ENCODE measurements around the gene PICK1. TPM values are rescaled to one million over a fixed set of nuclear protein-coding genes. Genes with fewer than 3 reads are reported as not detected.

The PICK1 gene
- 14.9 TPM for total RNA-seq

- DNase-seq: peak; percentile 96
Measured at GRCh38 chr22:38056969-38057891, at the start of gene PICK1. Gene PICK1, plus strand, starts transcription at chr22:38057404. Its CDS starts 406 bp downstream, at chr22:38057810.

DNA sequence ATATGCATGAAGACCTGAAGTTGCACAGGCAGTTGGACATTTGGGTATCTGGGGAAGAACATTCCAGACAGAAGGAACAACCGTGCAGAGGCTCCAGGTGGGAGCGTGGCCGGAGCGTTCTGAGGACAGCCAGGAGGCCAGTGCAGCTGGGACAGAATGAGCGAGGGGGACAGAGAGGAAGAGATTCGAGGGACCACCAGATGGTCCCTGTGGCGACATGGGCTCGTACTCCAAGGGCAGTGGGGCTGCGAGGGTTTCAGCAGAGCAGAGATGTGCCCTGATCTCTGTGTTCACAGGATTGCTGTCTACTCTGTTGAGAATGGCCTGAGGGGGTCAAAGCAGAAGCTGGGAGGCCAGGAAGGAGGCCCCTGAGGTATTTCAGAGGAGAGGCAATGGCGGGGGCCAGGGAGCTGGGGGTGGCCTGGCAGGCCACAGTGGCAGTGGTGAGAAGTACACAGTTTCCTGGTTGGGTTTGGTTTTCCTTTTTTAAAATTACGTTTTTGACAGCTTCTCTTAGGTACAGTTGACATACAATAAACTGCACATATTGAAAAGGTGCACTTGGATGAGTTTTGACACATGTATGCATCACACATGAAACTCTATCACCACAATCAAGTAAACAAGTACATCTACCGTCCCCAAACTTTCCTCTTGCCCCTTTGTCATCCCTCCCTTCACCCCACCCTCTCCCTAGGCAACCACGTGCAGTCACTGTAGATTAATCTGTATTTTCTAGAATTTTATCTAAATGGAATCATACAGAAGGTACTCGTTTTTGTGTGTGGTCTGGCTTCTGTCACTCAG, 48.0 kb upstream of the PICK1 start:
- no peak for DNase-seq

GRCh38 chr22:38012604-38013072, 44.6 kb upstream of the PICK1 start:
- no peak for DNase-seq

DNA sequence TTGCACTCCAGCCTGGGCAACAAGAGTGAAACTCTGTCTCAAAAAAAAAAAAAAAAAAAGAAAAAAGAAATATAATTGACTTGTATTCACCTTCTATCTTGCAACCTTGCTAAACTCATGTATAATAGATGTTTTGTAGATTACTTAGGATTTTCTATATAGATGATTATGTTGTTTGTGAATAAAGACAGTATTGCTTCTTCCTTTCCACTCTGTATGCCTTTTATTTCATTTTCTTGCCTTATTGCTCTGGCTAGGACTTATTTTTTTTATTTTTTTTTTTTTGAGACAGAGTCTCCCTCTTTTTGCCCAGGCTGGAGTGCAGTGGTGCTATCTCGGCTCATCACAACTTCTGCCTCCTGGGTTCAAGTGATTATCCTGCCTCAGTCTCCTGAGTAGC, 43.1 kb upstream of the PICK1 start:
- no peak for DNase-seq

- peak; percentile 89 for DNase-seq
Measured at GRCh38 chr22:38016182-38017151, 40.7 kb upstream of the PICK1 start.

DNA sequence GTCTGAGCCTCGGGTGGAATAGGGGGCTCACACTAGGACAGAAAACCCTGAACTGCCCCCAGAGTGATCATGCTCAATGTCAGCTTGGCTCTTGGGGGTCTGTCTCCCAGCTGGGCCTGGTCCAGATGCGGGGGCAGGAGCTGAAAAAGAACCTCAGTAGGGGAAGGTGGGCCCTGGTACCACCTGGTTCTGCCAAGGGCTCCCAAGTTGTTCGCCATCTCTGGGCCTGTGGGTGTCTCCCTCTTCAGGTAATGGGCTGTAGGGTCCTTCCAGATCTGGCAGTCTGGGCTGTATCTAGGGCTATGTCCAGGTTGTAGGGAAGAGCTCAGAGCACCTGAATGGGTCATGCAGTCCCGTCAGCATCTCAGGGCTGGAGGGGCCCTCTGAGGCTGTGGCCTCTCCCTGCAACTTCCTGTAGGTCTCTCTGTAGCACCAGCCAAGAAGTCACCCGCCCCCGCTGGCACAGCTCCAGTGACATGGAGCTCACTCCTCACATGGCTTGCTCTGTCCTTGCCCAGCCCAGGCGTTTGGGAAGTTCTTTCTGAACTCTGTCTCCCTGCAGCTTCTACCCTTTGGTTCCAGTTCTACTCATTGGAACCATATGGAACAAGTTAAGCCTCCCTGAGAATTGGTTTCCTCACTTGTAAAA, 39.8 kb upstream of the PICK1 start:
- peak; percentile 93 for DNase-seq

- DNase-seq: no peak
Measured at GRCh38 chr22:38017939-38018885, 39.0 kb upstream of the PICK1 start.

- DNase-seq: no peak
Measured at GRCh38 chr22:38018938-38019827, 38.0 kb upstream of the PICK1 start.

- peak; percentile 62 for DNase-seq
Measured at GRCh38 chr22:38021206-38021605, 36.0 kb upstream of the PICK1 start.

DNA sequence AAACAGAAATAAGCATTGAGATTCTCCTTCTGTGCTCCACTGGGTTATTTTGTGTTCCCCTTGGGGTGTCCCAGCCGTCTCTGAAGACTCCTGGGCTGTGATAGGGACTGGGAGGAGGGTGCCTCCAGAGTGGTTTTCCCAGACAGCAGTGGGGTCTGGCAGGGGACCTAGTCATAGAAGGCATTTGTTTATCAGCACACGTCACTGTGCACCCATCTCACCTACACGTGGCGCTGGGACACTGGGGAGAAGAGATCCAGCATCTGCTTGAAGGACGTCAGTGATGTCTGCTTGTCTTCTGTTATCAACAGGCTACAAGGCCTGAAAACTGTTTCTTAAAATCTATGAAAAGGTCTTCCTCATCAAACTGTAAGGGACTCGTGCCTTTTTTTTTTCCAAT, 34.2 kb upstream of the PICK1 start:
- no peak for DNase-seq

DNA sequence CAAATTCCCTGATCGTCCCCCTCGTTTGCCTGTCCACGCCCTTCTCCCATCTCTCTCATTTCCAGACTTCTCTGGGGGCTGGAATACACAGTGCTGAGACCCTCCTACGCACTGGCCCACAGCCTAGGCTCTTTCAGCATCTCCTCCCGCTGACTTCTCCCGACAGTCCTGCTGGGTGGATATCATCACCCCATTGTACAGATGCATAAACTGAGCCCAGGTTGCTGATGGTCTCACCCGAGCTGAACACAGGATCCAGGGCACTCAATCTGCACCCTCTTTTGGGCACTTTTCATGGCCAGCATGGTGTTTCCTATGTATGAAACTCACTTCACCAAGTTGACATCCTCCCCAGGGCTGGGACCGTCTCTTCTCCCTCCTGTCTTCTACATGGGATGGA, 31.7 kb upstream of the PICK1 start:
- DNase-seq: no peak

DNA sequence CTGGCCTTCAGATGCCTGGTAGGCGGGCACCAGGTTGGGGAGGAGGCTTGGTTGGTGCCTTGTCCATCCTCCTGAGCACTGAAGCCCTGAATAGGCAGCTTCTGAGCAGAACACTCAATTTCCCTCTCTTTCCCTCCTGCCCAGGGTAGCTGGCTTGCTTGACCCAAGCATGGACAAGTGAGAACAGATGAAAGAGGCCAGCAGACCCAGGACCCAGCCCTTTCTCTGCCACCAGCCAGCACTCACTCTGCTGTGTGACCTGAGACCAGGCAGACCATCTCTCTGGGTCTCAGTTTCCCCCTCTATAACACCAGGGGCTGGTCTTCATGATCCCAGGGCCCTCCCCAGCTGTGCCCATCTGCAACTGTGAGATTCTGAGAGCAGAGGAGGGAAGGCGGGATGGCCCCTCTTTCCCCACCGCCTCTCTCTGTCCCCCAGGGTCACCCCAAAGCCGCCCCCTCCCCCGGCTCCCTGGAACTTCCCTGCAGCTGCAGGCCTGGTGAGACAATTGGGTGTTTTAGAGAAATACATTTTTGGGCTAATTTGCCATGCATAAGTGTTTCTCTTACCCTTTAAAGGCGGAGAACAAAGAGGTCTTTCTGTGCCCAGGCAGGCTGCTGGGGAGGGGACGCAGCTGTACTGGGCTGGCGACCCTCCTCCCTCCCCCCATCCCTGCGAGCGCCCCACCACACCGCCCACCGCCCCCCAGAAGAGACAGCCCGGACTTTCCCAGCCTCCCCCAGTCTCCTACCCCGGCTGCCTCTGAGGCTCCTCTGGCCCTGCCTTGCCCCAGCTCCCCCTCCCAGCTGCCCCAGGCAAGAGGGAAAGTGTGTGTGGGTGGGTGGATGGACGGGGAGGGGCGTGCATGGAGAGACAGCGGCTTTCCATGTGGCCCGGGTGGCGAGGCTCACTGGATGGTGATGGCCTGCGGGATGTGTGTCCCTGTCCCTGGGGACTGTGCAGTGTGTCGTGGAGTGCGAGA, 30.8 kb upstream of the PICK1 start:
- DNase-seq: peak; percentile 84

- peak; percentile 47 for DNase-seq
Measured at GRCh38 chr22:38027487-38027886, 29.7 kb upstream of the PICK1 start.

GRCh38 chr22:38028344-38029130, 28.7 kb upstream of the PICK1 start:
- no peak for DNase-seq

GRCh38 chr22:38029370-38029769, 27.8 kb upstream of the PICK1 start:
- DNase-seq: no peak

DNA sequence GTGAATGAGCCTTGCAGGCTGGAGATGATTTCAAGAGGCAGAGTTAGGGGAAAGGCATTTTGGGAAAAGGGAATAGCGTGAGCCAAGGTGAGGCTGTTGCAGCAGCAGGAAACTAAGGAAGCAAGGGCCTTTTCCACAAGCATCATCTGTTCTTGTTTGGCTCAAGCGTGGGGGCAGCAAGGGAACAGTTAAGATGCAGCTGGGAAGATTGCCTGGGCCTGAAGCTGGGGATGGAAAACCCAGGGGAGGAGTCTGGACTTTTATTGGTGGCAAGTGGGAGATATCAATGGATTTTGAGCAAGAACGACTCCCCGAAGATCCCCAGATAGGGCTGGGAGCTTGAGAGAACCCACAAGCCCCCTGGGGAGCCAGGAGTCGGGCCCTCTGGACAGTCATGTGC, 27.3 kb upstream of the PICK1 start:
- no peak for DNase-seq

Data from tongue (tissue), 2 donors.